Stimulated activated CD4-positive, alpha-beta T cell treated with anti-CD3 and anti-CD28 coated beads, Interleukin-4, amount 100 ng/mL, for 48 hours (primary cell): ENCODE results near the gene CPSF4.
A peak's percentile ranks its signal among the peaks of the same experiment; 100 is the strongest.

Source experiments
- DNase-seq, 2 donors: peaks; one replicate each; pipeline ENCODE4 v3.0.0-alpha.2; 2020; ENCODE audit warnings: low read depth in 2 of 2

Gene CPSF4

GRCh38 chr7:99448855-99449254 lies 10.1 kb downstream of the CPSF4 start:
- DNase-seq, result no peak

- no peak for DNase-seq
Observed at GRCh38 chr7:99449326-99449725, 10.6 kb downstream of the CPSF4 start.

- DNase-seq, result no peak
Observed at GRCh38 chr7:99451936-99452335, 13.2 kb downstream of the CPSF4 start.

DNA sequence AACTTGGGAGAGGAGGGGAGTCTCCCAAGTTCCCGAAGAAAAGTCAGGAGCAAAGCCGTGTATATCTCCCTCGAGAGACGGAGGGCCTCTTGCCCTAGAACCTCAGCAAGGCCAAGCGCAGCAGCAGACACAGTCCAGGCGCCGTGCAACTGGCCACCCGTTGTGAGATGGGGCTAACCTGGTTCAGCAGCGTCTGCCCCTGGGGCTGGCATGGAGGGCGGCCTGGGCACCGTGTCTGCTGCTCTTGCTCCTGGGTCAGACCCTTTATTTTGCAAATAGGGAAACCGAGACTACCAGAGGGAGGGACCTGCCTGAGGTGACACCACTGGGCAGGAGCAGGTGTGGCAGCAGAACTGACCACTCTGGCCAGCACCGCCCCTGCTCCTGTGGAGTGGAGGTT lies 13.8 kb downstream of the CPSF4 start:
- DNase-seq, result no peak

DNA sequence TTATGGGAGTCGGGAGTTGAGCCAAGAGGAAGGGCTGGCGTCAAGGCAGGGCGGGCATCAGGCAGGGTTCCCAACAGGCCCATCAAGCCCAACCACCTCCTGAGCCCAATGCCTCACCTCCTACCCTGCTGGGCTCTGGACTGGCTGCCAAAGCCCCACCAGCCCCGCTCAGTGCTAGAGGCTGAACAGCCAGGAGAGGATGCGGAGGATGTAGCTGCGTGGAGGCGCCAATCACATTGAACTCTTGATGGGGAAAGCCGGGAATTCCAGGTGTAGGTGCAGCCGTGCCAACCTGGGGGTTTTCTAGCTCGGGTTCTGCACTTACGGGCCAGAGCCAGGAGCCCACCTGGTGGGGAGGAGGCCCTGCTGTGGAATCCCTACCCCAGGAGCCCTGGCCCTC lies 14.4 kb downstream of the CPSF4 start:
- DNase-seq, result no peak

GRCh38 chr7:99455874-99456273 lies 17.1 kb downstream of the CPSF4 start:
- DNase-seq, result no peak

DNA sequence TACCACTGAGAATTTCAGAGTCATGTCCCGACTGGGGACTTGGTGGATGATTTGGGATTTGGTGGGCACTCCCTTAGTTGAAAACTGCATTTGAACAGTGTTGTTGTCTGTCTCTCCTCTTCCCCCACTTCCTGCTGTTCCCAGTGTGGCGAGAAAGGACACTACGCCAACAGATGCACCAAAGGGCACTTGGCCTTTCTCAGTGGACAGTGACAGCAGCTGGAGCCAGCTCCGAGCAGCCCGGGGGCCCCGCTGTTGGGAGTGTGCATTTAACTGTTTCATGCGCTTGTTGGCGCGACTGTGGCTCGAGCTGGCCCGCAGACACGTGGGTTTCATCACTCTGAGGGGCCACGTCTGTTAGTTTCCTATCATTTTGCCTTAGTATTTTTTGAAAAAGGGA lies 17.5 kb downstream of the CPSF4 start:
- DNase-seq, result no peak

DNA sequence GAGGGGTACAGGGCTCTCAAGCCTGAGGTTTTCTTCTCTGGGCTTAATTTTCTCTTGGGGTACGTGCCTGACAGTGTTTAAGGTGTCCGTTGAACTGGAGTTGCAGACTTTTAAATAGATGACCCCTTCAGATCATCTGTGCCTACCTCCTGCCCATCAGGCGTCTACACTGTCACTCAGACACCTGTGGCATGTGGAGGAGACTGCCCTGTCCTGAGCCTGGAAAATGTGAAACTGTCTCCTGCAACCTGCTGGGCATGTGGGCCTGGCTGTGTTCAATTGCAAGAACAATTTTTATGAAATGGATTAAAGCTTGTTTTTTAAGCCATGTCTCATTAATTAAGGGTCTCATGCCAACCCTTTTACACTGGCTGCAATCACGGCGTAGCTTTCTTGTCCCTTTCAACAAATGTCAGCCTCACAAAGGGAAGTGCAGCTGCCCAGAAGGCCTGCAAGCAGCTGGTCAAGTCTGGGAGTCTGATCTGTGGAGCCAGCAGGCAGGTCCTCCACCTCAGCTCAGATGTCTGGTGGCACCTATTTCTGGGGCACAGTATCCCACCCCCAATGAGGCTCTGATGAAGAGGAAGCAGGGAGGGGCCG lies 18.4 kb downstream of the CPSF4 start:
- DNase-seq, result no peak

DNA sequence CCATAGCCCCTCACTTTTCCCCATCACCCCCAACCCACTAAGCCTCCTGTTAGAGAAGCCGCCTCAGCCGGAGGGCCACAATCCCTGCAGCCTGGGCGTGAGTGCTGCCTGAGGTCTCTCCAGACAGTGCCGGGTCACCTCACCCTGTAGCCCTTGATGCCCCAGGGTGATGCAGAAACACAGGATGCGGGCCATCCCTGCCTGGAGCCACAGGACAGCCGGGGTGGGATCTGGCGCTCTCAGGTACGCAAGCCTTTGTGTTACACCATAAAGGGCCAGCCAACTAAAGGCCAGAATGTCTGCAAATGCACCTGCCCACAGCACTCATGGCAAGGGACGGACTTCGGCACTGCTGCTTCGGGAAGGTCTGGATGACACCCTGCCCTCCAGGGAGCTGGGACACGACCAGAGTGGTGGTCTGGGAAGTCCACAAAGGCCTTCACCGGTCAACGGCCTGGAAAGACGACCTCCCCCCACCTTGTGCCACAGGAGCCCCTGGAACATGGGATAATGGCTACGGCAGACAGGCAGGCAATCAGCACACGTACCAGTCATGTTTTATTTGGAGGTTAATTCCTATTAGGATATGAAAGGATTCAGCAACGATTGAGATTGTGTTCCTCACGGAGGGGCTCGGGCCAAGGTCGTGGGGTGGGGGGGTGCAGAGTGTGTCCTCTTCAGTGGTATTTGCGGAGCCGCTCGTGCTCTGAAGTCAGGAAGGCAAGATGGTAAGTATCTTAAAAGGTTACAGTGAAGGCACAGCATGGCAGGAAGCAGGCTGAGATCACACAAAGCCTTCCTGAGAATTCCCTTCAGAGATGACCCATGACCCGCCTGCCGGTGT lies 19.1 kb downstream of the CPSF4 start:
- DNase-seq, result no peak

DNA sequence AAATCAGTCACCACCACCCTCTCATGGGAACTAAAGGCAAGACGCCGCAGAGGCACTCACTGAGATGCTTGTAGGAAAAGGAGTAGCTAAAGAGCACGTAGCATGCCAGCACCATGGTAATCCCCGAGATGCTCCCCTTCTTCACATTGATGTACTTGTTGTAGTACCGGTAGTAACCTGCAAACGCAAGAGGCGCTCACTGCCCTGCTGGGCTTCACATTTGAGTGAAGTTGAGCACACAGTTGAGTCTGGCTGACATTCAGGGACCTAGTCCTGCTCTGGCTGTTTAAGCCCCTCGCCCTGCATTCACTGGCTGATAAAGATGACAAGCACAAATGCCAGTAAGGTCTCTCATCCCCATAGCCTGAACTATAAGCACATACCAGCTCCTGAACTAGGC lies 20.3 kb downstream of the CPSF4 start:
- no peak for DNase-seq

- no peak for DNase-seq
Observed at GRCh38 chr7:99460651-99461050, 21.9 kb downstream of the CPSF4 start.

DNA sequence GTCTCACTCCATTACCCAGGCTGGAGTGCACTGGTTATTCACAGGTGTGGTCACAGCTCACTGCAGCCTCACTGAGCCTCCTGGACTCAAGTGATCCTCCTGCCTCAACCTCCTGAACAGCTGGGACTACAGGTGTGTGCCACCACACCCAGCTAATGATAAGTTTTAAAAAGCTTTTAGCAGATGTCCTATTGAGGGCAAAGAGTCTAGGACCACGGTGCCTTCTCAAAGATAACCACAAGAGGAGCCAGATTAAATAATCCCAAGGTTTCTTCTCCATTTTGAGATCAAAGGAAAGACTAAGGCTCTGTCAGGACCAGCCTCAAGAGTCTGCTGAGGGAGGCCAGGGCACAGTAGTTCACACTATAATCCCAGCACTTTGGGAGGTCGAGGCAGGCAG lies 22.5 kb downstream of the CPSF4 start:
- no peak for DNase-seq

- no peak for DNase-seq
Observed at GRCh38 chr7:99465421-99465768, 26.7 kb downstream of the CPSF4 start.

- DNase-seq, result no peak
Observed at GRCh38 chr7:99468336-99468918, 29.7 kb downstream of the CPSF4 start.

DNA sequence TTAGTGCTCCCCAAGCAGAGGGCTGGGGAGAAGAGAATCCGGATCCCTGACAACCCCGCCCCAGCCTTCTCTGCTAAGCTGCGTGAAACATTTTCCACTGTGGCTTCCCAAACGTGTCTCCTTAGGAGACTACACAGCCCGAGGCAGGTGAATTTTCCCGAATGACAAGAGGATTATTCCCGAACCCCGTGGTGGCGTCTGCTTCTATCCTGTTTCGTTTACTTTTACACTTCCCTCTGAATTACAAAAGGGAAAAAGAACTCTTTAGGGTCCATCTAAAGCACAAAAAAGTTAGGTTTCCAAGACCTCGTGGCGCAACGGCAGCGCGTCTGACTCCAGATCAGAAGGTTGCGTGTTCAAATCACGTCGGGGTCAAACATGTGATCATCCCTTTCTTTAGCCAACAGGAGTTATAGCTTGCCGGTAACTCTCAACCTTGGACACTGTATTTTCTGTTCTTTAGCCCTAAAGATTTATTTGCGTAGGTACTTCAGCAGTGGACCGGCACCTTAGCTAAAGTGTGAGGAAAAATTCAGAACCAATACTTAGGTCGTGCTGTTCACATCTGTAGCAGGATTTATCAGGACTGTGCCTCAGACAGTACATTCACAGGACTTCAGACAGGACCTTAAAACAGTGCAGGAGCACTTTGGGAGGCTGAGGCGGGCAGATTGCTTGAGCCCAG lies 30.8 kb downstream of the CPSF4 start:
- no peak for DNase-seq

- DNase-seq, result peak; percentile 96 to 99
Observed at GRCh38 chr7:99472561-99473314, 34.0 kb downstream of the CPSF4 start, which contains the start of gene ZNF789. ZNF789 (plus strand) TSS chr7:99472890; CDS start chr7:99476457, 3,567 bp downstream.

DNA sequence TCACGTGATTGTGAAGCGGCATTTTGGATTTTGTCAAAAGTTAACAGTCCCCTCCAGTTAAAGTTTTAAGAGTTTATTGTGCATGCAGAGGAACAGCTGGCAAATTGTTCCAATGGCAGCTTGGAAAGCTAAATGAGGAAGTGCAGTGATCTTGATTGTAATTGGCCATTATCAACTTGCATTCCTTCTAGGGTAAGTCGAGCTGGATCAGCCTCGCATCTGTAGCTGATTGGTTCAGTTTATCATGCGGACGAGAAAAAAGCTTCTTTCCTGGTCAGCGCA lies 34.5 kb downstream of the CPSF4 start:
- DNase-seq, result no peak

GRCh38 chr7:99476107-99476506 lies 37.4 kb downstream of the CPSF4 start:
- DNase-seq, result no peak

GRCh38 chr7:99478464-99479440 lies 40.0 kb downstream of the CPSF4 start:
- DNase-seq, result no peak

DNA sequence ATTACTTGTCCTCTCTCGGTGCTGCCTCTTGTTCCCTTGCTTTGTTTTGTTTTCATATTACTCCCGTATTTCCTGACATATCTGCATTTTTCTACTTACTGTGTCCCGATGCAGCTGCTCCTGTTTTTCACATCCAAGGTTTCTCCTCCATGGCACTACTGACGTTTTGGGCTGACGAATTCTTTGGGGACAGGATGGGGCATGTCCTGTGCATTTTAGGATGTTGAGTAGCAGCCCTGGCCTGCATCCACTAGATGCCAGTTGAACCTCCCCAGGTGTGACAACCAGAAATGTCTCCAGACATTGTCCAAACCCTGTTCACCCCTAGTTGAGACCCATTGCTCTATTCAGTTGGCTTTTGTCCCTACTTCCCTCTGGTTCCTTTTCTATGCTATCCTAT lies 46.4 kb downstream of the CPSF4 start:
- no peak for DNase-seq

DNA sequence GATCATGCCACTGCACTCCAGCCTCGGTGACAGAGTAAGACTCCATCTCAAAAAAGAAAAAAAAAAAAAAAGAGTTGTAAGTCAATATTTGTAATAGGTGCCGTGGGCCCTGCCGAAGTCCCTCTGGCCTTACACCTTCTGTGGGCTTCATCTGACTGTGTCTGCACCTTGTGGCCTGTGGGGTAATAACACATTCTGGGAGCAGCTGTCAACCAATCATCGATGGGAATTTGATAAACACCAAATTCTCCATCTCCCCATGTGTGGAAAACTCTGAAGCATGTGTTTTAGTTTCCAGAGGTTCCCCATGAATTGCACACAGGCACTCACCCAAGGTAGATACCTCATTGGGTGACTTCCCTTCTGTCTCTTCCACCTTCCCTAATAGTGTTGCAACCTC lies 50.5 kb downstream of the CPSF4 start:
- DNase-seq, result no peak
